HEK293T (cell line): ENCODE data around the gene CDK5R1.

ENCODE experiments used
- CTCF ChIA-PET: fragments of 350-600 bp; formaldehyde crosslinking; extraction: SDS; loops from one replicate; lab custom pipeline; 2021; ENCODE audit warnings: antibody characterized with exemption, inconsistent platforms; lab: Yijun Ruan, JAX
- POLR2A ChIA-PET: fragments of 350-600 bp; formaldehyde crosslinking; extraction: SDS; loops from one replicate; lab custom pipeline; 2020; ENCODE audit warnings: antibody characterized with exemption, inconsistent platforms; lab: Yijun Ruan, JAX
- DNase-seq: peaks from one replicate; pipeline ENCODE4 v3.0.0; 2012; ENCODE audit warnings: mixed read lengths; ENCODE audit errors: extremely low spot score
- ARNT ChIP-seq: fragments of 450-650 bp; IDR thresholded peaks from 2 replicates; pipeline ENCODE4 v1.6.1; 2017; ENCODE audit warnings: mild to moderate bottlenecking
- BHLHE40 ChIP-seq: fragments of 450-650 bp; IDR thresholded peaks from 2 replicates; pipeline ENCODE4 v1.6.1; 2016; ENCODE audit warnings: mild to moderate bottlenecking, moderate library complexity, borderline replicate concordance
- CTBP1 ChIP-seq: fragments of 450-650 bp; IDR thresholded peaks from 2 replicates; pipeline ENCODE4 v1.6.1; 2016; ENCODE audit warnings: borderline replicate concordance
- ELF4 ChIP-seq: fragments of 450-650 bp; IDR thresholded peaks from 2 replicates; pipeline ENCODE4 v1.6.1; 2017; ENCODE audit warnings: antibody characterized with exemption
- FOXA1 ChIP-seq: fragments of 450-650 bp; IDR thresholded peaks from 2 replicates; pipeline ENCODE4 v1.6.1; 2016; ENCODE audit warnings: mild to moderate bottlenecking
- FOXK2 ChIP-seq: fragments of 450-650 bp; IDR thresholded peaks from 2 replicates; pipeline ENCODE4 v1.6.1; 2016; ENCODE audit warnings: mild to moderate bottlenecking
- FOXM1 ChIP-seq: fragments of 450-650 bp; IDR thresholded peaks from 2 replicates; pipeline ENCODE4 v1.6.1; 2017; ENCODE audit warnings: mild to moderate bottlenecking, borderline replicate concordance
- HDGF ChIP-seq: fragments of 450-650 bp; IDR thresholded peaks from 2 replicates; pipeline ENCODE4 v1.6.1; 2017; ENCODE audit warnings: antibody characterized with exemption, borderline replicate concordance
- L3MBTL2 ChIP-seq: fragments of 450-650 bp; conservative IDR thresholded peaks from 2 replicates; pipeline ENCODE4 v1.6.1; 2016; ENCODE audit warnings: mild to moderate bottlenecking
- LEF1 ChIP-seq: fragments of 450-650 bp; IDR thresholded peaks from 2 replicates; pipeline ENCODE4 v1.6.1; 2017; ENCODE audit warnings: mild to moderate bottlenecking, borderline replicate concordance
- NFRKB ChIP-seq: fragments of 450-650 bp; IDR thresholded peaks from 2 replicates; pipeline ENCODE4 v1.6.1; 2016; ENCODE audit warnings: mild to moderate bottlenecking, moderate library complexity
- PKNOX1 ChIP-seq: fragments of 450-650 bp; IDR thresholded peaks from 2 replicates; pipeline ENCODE4 v1.6.1; 2016
- SP1 ChIP-seq: fragments of 450-650 bp; IDR thresholded peaks from 2 replicates; pipeline ENCODE4 v1.6.1; 2017
- SUZ12 ChIP-seq: fragments of 450-650 bp; IDR thresholded peaks from 2 replicates; pipeline ENCODE4 v1.6.1; 2016; ENCODE audit warnings: mild to moderate bottlenecking
- TARDBP ChIP-seq: fragments of 450-650 bp; IDR thresholded peaks from 2 replicates; pipeline ENCODE4 v1.6.1; 2016
- ZNF384 ChIP-seq: fragments of 450-650 bp; IDR thresholded peaks from 2 replicates; pipeline ENCODE4 v1.6.1; 2016

CDK5R1 gene

DNA sequence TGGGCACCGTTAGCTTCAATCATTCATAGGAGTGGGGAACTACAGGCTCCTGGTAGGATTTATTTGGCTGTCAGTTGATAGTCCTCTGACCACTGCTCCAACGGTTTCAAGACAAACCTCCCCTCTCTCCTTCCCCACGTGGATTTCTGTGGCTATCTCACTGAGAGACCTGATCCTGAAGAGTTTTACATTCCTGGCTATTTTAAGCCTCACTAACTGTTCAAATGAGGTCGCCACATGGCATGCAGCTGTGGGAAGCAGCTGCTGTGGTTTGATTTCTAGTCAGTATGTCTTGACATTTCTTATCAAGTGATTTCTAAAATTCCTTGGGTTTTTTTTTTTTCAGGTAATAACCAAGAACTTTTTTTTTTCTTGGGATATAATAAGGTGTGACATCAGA, 38.3 kb downstream of the CDK5R1 start:
- POLR2A ChIA-PET, result no interaction called here
- no peak for DNase-seq
- TF ChIP-seq LEF1 (no peak), FOXM1 (no peak), TARDBP (no peak), ELF4 (no peak), ZNF384 (no peak), HDGF (no peak), L3MBTL2 (no peak), CTBP1 (no peak), SUZ12 (no peak), NFRKB (no peak), FOXA1 (no peak), FOXK2 (no peak), PKNOX1 (no peak)
- CTCF ChIA-PET, result interaction anchor here (0.7 kb wide), 1 partner anchor 13 kb away, joined by 3 read pairs; no protein-coding TSS in a partner anchor

DNA sequence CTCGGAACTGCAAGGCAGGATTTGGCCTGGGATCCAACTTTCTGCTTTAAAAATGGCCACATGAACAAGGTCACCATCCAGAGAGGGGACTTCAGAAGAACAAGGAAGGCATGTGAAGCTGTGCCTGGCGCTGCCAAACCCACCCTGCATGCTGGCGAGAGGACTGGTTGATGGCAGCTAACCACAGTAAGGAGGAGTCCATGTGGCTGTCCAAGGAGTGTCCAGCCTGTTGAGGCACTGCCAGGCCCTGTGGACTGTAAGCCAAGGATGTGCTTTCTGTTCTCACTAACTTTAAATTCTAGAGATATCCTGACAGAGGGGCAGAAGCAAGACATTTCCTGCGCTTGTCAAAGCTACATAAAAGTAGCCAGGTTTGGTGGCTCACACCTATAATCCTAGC, 40.4 kb downstream of the CDK5R1 start:
- POLR2A ChIA-PET, result no interaction called here
- no peak for DNase-seq
- CTCF ChIA-PET, result no interaction called here
- TF ChIP-seq SP1 (no peak), PKNOX1 (no peak), BHLHE40 (no peak), CTBP1 (no peak), LEF1 (no peak), HDGF (no peak), FOXA1 (no peak), FOXK2 (no peak), ARNT (no peak), NFRKB (no peak), TARDBP (no peak), L3MBTL2 (no peak), FOXM1 (no peak), ELF4 (no peak), SUZ12 (no peak)

GRCh38 chr17:32528825-32529224, 42.0 kb downstream of the CDK5R1 start:
- ChIA-PET CTCF (no interaction called here), POLR2A (interaction anchor here (0.7 kb wide), 1 partner anchor 18 kb away, joined by 3 read pairs; no protein-coding TSS in a partner anchor)
- DNase-seq, result no peak
- TF ChIP-seq SUZ12 (no peak), TARDBP (no peak), BHLHE40 (no peak), PKNOX1 (no peak), FOXK2 (no peak), NFRKB (no peak), ARNT (no peak), FOXA1 (no peak), FOXM1 (no peak)

DNA sequence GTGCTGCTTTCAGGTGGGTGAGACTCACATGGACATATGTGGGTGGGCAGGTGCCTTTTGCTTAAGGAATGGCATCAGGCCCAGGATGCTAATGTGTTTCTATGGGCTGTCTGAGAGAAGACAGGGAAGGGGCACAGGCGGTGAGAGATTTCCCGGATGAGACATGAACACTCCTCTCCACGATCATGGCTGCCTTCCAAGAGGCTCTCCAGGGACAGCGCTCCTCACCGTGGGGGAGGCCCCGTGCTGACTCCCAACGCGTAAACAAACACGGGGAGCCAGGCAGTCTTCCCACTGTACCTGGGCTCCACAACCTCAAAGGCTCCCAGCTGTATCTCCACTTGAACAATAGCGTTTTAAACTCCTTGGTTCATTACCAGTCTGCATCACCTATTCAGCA, 42.8 kb downstream of the CDK5R1 start:
- CTCF ChIA-PET, result no interaction called here
- POLR2A ChIA-PET, result interaction anchor here (0.7 kb wide), 1 partner anchor 18 kb away, joined by 3 read pairs; no protein-coding TSS in a partner anchor
- no peak for DNase-seq
- no peak for TF ChIP-seq ARNT
- TF ChIP-seq PKNOX1, result no peak
- no peak for TF ChIP-seq L3MBTL2
- no peak for TF ChIP-seq FOXK2
- TF ChIP-seq ELF4, result no peak
- TF ChIP-seq LEF1, result no peak
- no peak for TF ChIP-seq ZNF384
- TF ChIP-seq SUZ12, result no peak
- TF ChIP-seq NFRKB, result no peak
- TF ChIP-seq FOXA1, result no peak
- TF ChIP-seq CTBP1, result no peak
- TF ChIP-seq FOXM1, result no peak
- no peak for TF ChIP-seq HDGF
- no peak for TF ChIP-seq TARDBP
- TF ChIP-seq BHLHE40, result no peak
- no peak for TF ChIP-seq SP1

DNA sequence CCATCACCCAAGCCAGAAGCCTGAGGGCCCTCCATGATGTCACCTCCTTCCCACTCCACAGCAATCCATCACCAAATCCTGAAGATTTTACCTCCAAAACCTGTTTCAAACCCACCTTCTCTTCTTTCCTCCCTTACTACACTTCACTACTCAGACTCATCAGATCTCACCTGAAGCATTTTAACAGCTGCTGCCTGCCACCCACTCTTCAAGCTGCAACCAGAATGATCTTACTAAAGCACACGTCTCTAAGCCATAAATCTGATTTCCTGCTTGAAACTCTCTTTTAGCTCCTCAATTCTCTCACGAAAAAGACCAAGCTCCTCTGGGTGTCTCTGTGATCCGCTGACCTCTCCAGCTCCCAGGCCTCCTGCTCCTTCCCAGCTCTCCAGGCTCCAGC, 46.5 kb downstream of the CDK5R1 start:
- DNase-seq, result no peak
- POLR2A ChIA-PET, result no interaction called here
- TF ChIP-seq TARDBP, result no peak
- no peak for TF ChIP-seq L3MBTL2
- TF ChIP-seq HDGF, result no peak
- TF ChIP-seq ELF4, result no peak
- TF ChIP-seq FOXA1, result no peak
- TF ChIP-seq LEF1, result no peak
- no peak for TF ChIP-seq SUZ12
- TF ChIP-seq FOXM1, result no peak
- no peak for TF ChIP-seq ZNF384
- TF ChIP-seq NFRKB, result no peak
- TF ChIP-seq CTBP1, result no peak
- no peak for TF ChIP-seq PKNOX1
- TF ChIP-seq SP1, result no peak
- CTCF ChIA-PET, result no interaction called here
